GM20000 (cell line): ENCODE measurements around the gene FEM1A.

Source experiments
- DNase-seq: peaks from one replicate; pipeline ENCODE4 v3.0.0; 2012; ENCODE audit warnings: low spot score
- TF ChIP-seq, protein P1 (sequence below): IDR thresholded peaks from 2 replicates; pipeline ENCODE4 v1.5.1; 2012; ENCODE audit warnings: mild to moderate bottlenecking, control low read depth; ENCODE audit errors: extremely low read depth, missing control alignments

FEM1A gene

DNA sequence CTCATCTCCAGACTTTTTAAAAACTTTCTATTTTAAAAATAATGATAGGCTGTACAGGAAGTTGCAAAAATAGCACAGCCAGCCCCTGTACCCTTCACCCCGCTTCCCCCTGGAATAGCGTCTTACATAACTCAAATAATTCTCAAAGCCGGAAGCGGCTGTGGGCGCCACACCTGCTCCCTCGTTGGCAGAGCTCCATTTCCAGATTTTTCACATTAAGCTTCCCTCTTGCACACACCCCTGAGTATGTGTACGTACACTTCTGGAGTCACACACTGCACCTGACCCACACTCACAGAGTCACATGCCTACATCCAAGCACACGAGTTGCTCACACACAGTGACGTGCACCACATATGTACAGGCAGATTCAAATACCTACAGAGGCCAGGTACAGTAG is 42.9 kb upstream of the FEM1A start:
- TF ChIP-seq, protein P1, sequence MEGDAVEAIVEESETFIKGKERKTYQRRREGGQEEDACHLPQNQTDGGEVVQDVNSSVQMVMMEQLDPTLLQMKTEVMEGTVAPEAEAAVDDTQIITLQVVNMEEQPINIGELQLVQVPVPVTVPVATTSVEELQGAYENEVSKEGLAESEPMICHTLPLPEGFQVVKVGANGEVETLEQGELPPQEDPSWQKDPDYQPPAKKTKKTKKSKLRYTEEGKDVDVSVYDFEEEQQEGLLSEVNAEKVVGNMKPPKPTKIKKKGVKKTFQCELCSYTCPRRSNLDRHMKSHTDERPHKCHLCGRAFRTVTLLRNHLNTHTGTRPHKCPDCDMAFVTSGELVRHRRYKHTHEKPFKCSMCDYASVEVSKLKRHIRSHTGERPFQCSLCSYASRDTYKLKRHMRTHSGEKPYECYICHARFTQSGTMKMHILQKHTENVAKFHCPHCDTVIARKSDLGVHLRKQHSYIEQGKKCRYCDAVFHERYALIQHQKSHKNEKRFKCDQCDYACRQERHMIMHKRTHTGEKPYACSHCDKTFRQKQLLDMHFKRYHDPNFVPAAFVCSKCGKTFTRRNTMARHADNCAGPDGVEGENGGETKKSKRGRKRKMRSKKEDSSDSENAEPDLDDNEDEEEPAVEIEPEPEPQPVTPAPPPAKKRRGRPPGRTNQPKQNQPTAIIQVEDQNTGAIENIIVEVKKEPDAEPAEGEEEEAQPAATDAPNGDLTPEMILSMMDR = no peak
- no peak for DNase-seq

DNA sequence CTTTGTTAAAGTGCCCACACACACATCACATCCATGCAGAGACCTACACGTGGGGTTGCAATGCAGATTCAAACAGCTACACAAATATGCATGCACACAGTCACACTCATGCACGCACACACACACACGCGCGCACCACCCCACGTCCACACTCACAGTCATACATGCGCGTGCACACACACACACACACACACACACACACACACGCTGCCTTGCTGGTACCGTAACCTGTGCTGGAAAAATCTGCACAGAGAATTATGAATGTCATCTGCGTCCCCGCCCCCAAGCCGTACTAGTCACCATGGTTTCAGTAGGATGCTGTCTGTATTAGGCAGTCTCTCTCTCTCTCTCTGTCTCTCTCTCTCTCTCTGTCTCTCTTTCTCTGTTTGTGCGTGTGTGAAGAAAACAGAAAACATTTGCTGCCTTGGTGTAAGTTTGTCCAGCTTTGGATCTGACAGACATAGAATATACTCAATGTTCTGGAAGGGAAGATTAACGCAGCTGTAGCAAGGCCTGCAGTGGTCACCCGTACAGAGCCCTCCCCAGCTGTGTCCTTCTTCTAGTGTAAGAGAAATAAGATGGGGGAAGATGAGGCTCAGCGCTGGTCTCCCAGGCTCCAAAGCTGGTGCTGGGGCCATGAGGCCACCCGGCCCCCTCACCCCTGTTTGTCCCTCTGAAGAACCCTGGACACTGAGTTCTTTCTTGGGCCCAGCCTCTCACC is 41.5 kb upstream of the FEM1A start:
- DNase-seq = no peak
- TF ChIP-seq, protein P1 = no peak

DNA sequence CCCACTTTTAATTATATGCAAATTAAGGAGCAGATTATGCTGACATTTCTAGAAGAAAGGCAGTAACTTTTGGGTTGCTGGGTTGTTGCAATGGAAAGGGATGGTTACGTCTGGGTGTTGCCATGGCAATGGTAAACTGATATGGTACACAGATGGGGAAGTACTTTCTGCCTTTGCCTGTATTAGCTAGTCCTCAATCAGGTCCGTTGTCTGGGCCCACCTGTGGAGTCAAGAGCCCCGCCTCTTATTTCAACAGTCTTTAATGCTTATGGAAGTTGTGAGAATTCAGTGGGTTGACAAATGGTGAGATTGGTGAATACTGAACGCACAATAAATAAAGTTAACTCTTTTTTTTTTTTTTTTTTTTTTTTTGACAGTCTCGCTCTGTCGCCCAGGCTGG is 37.3 kb upstream of the FEM1A start:
- no peak for DNase-seq
- TF ChIP-seq, protein P1 = no peak

DNA sequence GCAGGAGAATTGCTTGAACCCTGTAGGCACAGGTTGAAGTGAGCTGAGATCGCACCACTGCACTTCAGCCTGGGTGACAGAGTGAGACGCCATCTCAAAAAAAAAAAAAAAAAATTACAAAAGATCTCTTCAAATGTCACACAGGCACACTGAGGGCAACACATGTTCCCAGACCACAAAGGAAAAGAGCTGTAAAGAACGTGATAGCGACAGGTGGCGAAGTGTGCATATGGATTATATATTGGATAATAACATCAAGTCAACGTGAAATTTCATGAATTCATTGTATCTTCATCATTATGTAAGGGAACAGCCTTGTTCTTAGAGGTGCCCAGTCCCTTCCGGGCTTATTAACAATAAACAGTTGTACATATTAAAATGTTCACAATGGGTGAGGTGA is 36.1 kb upstream of the FEM1A start:
- TF ChIP-seq, protein P1 = no peak
- DNase-seq = no peak

DNA sequence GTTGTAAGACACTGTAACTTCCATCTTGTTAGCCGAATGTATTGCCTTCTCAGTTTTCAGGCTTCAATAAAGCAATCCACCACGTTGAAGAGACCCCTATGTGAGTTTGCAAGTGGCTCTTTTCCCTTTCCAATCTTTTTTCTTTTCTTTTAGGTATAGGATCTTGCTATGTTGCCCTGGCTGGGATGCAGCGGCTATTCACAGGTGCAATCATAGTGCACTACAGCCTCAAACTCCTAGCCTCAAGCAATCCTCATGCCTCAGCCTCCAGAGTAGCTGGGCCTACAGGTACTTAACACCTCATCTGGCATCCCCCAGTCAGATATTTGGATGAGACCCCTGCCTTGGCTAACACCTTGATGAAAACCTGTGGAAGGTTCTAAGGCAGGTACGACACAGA is 33.5 kb upstream of the FEM1A start:
- DNase-seq = no peak
- TF ChIP-seq, protein P1 = no peak

DNA sequence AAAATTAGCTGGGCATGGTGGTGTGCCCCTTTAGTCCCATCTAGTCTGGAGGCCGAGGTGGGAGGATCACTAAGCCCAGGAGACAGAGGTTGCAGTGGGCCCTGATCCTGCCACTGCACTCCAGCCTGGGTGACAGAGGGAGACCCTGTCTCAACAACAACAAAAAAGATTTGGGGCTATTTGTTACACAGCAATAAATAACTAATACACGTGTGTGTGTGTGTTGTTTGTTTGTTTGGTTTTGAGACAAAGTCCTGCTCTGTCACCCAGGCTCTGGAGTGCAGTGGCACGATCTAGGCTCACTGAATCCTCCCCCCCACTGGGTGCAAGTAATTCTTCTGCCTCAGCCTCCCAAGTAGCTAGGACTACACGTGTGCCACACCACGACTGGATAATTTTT is 32.9 kb upstream of the FEM1A start:
- DNase-seq = no peak
- TF ChIP-seq, protein P1 = no peak

DNA sequence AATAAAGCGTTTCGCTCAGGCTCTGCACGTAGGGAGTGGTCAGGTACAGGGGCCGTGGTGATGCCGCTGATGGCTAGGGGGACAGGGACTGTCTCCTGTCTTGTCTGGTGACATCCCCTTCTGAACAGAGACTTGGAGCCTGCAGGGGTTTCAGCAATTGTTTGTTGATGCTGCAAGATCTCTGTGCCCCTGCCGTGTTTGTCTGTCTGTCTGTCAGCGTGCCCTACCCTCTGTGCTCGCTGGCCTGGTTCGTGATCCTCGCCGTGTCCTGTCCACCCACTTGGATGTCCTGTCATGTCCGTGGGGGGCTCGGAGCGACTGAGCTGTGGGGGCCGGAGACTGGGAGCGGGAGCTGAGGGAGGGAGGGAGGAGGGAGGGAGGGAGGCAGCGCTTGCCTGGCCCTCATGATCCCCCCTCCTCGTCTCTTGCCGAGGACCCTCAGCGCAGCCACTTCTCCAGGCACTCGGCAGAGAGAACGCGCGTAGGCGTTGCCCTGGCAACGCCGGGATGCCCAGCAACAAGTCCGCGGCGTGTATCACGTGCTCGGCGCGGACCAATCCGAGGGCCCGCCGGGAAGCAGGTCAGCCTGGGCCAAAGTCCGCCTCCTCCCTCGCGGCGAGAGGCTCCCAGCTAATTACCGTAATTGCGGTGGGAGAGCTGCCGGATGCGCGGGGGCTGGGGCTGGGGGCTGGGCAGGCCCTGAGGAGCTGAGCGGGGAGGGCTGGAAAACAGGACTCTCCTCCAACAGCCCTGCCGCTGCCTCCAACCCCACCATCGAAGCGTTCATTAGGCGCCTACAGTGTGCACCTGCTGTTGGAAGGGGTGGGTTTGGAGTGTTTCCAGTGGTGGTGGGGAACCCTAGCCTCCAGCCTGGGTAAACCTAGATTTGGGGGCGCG is 31.9 kb upstream of the FEM1A start:
- peak; percentile 96 for DNase-seq
- TF ChIP-seq, protein P1 = no peak
